CD4-positive, CD25-positive, alpha-beta regulatory T cell (primary cell): Measurements from ENCODE around the gene ZGRF1. TPM values are rescaled to one million over a fixed set of nuclear protein-coding genes. Genes with fewer than 3 reads are reported as not detected.
"Not testable (repeated sequence)": the region's sequence is repeated elsewhere in the genome, so short reads cannot be mapped to it uniquely, and the experiment has no call there.

ENCODE experiments used
- ATAC-seq, 2 donors: fragments of 150-1000 bp; cut with Tn5 transposase; one replicate each; pipeline ENCODE4 v1.10.0; 2021; ENCODE audit warnings: low read depth in 2 of 2, moderate number of reproducible peaks in 2 of 2, moderate library complexity in 1 of 2
- DNase-seq, 3 donors: peaks; one replicate each; pipeline versions ENCODE4 v3.0.0 to v3.0.0-alpha.2; 2012 to 2022; ENCODE audit warnings: mixed read lengths in 1 of 3
- H3K27ac ChIP-seq: one replicate; pipeline ENCODE4 v1.7.0; 2013; ENCODE audit warnings: mild to moderate bottlenecking, low read length; ENCODE audit not compliant: insufficient read depth, poor library complexity, severe bottlenecking
- H3K27me3 ChIP-seq: one replicate; pipeline ENCODE4 v1.7.0; 2013; ENCODE audit warnings: low read length; ENCODE audit not compliant: control insufficient read depth, insufficient read depth
- H3K36me3 ChIP-seq: one replicate; pipeline ENCODE4 v1.7.0; 2013; ENCODE audit warnings: mild to moderate bottlenecking, low read length, moderate library complexity; ENCODE audit not compliant: control insufficient read depth, insufficient read depth
- H3K4me1 ChIP-seq: 2 replicates; pipeline ENCODE4 v1.7.0; 2013; ENCODE audit warnings: mild to moderate bottlenecking, low read length; ENCODE audit not compliant: insufficient read depth, control insufficient read depth, poor library complexity, severe bottlenecking
- H3K4me3 ChIP-seq: one replicate; pipeline ENCODE4 v1.7.0; 2013; ENCODE audit warnings: low read depth, mild to moderate bottlenecking, low read length, moderate library complexity
- H3K9me3 ChIP-seq, 2 experiments: 1 replicate in 1 of 2; 2 replicates in 1 of 2; pipeline ENCODE4 v1.7.0; 2013; ENCODE audit warnings: low read length in 2 of 2, mild to moderate bottlenecking in 1 of 2, moderate library complexity in 1 of 2; ENCODE audit not compliant: control insufficient read depth in 2 of 2
- H3K27ac Mint-ChIP-seq, 3 donors: one replicate each; pipeline ENCODE4 v1.8.0; 2020 to 2022; ENCODE audit warnings: mild to moderate bottlenecking in 3 of 3, mixed read lengths in 3 of 3, moderate library complexity in 2 of 3
- H3K27me3 Mint-ChIP-seq: one replicate; pipeline ENCODE4 v1.8.0; 2022; ENCODE audit warnings: mild to moderate bottlenecking, mixed read lengths
- H3K36me3 Mint-ChIP-seq: one replicate; pipeline ENCODE4 v1.8.0; 2020; ENCODE audit warnings: mixed read lengths
- H3K4me1 Mint-ChIP-seq, 4 donors: one replicate each; pipeline ENCODE4 v1.8.0; 2020 to 2022; ENCODE audit warnings: mixed read lengths in 4 of 4, mild to moderate bottlenecking in 1 of 4
- H3K4me3 Mint-ChIP-seq, 4 donors: one replicate each; pipeline ENCODE4 v1.8.0; 2020 to 2022; ENCODE audit warnings: mild to moderate bottlenecking in 4 of 4, mixed read lengths in 4 of 4, moderate library complexity in 3 of 4
- H3K9me3 Mint-ChIP-seq, 7 donors: one replicate each; pipeline ENCODE4 v1.8.0; 2020 to 2022; ENCODE audit warnings: mixed read lengths in 7 of 7, mild to moderate bottlenecking in 3 of 7, moderate library complexity in 2 of 7
- polyA plus RNA-seq, 4 donors: library from polyadenylated mRNA; unstranded; fragments of 300-500 nt; fragmentation: Illumina TruSeq; gene quantifications; one replicate each; pipeline ENCODE4 v1.2.3, GENCODE V29; 2021
- total RNA-seq: library from RNA; stranded (reverse); gene quantifications from one replicate; pipeline ENCODE4 v1.2.3, GENCODE V29; 2022

The ZGRF1 gene
- total and polyA plus RNA-seq, 5 donors from 2014 or later, result 0.53 to 9.3 (median 1.6) TPM

GRCh38 chr4:112664611-112665010 lies 27.9 kb upstream of the ZGRF1 start:
- Mint-ChIP-seq H3K9me3 (no peaks in the 10 kb centered on the region), H3K27me3 (no peaks in the 10 kb centered on the region), H3K4me1 (no peaks in the 10 kb centered on the region), H3K27ac (no peak overlapping the region), H3K36me3 (peaks cover 3% of the 10 kb centered on the region), H3K4me3 (peak overlapping the region in 1 of 4 donors; percentile 32)
- Histone ChIP-seq H3K4me3 (no peak overlapping the region), H3K4me1 (no peaks in the 10 kb centered on the region), H3K36me3 (no peaks in the 10 kb centered on the region), H3K27ac (no peak overlapping the region), H3K27me3 (no peaks in the 10 kb centered on the region), H3K9me3 (no peaks in the 10 kb centered on the region)
- no peak for ATAC-seq
- DNase-seq, result no peak

- H3K27me3 ChIP-seq, H3K27me3 Mint-ChIP-seq, H3K4me1 ChIP-seq, H3K9me3 Mint-ChIP-seq, DNase-seq, H3K4me3 ChIP-seq, H3K27ac ChIP-seq, H3K27ac Mint-ChIP-seq, H3K9me3 ChIP-seq, H3K4me3 Mint-ChIP-seq, H3K4me1 Mint-ChIP-seq, ATAC-seq: not testable (repeated sequence)
- H3K36me3 Mint-ChIP-seq, result peaks cover 29% of the 10 kb centered on the region
- peaks cover 70% of the 10 kb centered on the region for H3K36me3 ChIP-seq
These were observed 19.4 kb upstream of the ZGRF1 start for GRCh38 chr4:112656115-112656514.

- no peak for ATAC-seq
- H3K36me3 Mint-ChIP-seq, result peaks cover 31% of the 10 kb centered on the region
These were observed 18.6 kb upstream of the ZGRF1 start for GRCh38 chr4:112655270-112655669.

GRCh38 chr4:112652216-112652615 lies 15.5 kb upstream of the ZGRF1 start:
- Mint-ChIP-seq H3K9me3 (no peaks in the 10 kb centered on the region), H3K36me3 (peaks cover 32% of the 10 kb centered on the region), H3K27me3 (no peaks in the 10 kb centered on the region), H3K4me1 (peaks cover 0 to 3% (median 0%) of the 10 kb centered on the region in 4 donors), H3K27ac (no peak overlapping the region), H3K4me3 (no peak overlapping the region)
- H3K4me1 ChIP-seq, result no peaks in the 10 kb centered on the region
- peaks cover 94% of the 10 kb centered on the region for H3K36me3 ChIP-seq
- no peaks in the 10 kb centered on the region for H3K9me3 ChIP-seq
- H3K27ac ChIP-seq, result no peak overlapping the region
- no peaks in the 10 kb centered on the region for H3K27me3 ChIP-seq
- ATAC-seq (no peak), DNase-seq (no peak)
- no peak overlapping the region for H3K4me3 ChIP-seq

More at GRCh38 chr4:112655270-112655669, 18.6 kb upstream of the ZGRF1 start:
- Mint-ChIP-seq H3K4me3 (no peak overlapping the region), H3K27me3 (no peaks in the 10 kb centered on the region), H3K9me3 (no peaks in the 10 kb centered on the region), H3K4me1 (peaks cover 0 to 2% (median 0%) of the 10 kb centered on the region in 4 donors), H3K27ac (no peak overlapping the region)
- no peak overlapping the region for H3K27ac ChIP-seq
- no peak overlapping the region for H3K4me3 ChIP-seq
- DNase-seq, result no peak
- H3K9me3 ChIP-seq, result no peaks in the 10 kb centered on the region
- H3K4me1 ChIP-seq, result no peaks in the 10 kb centered on the region
- peaks cover 78% of the 10 kb centered on the region for H3K36me3 ChIP-seq
- H3K27me3 ChIP-seq, result no peaks in the 10 kb centered on the region

GRCh38 chr4:112651641-112652040 lies 14.9 kb upstream of the ZGRF1 start:
- Histone ChIP-seq H3K27me3 (no peaks in the 10 kb centered on the region), H3K4me1 (no peaks in the 10 kb centered on the region), H3K4me3 (no peak overlapping the region), H3K36me3 (peaks cover 95% of the 10 kb centered on the region), H3K27ac (no peak overlapping the region), H3K9me3 (no peaks in the 10 kb centered on the region)
- no peak overlapping the region for H3K4me3 Mint-ChIP-seq
- no peak for ATAC-seq
- H3K36me3 Mint-ChIP-seq, result peaks cover 37% of the 10 kb centered on the region
- peaks cover 0 to 3% (median 0%) of the 10 kb centered on the region in 4 donors for H3K4me1 Mint-ChIP-seq
- no peaks in the 10 kb centered on the region for H3K27me3 Mint-ChIP-seq
- H3K9me3 Mint-ChIP-seq, result no peaks in the 10 kb centered on the region
- H3K27ac Mint-ChIP-seq, result no peak overlapping the region
- no peak for DNase-seq

- Mint-ChIP-seq H3K9me3 (no peaks in the 10 kb centered on the region), H3K4me1 (peaks cover 0 to 3% (median 0%) of the 10 kb centered on the region in 4 donors), H3K4me3 (no peak overlapping the region), H3K27me3 (no peaks in the 10 kb centered on the region), H3K27ac (no peak overlapping the region), H3K36me3 (peaks cover 35% of the 10 kb centered on the region)
- DNase-seq (no peak), ATAC-seq (no peak)
- Histone ChIP-seq H3K4me3 (no peak overlapping the region), H3K27me3 (no peaks in the 10 kb centered on the region), H3K4me1 (no peaks in the 10 kb centered on the region), H3K27ac (no peak overlapping the region), H3K9me3 (no peaks in the 10 kb centered on the region), H3K36me3 (peaks cover 96% of the 10 kb centered on the region)
These were observed 13.6 kb upstream of the ZGRF1 start for GRCh38 chr4:112650332-112650731.

GRCh38 chr4:112649055-112649408 lies 12.3 kb upstream of the ZGRF1 start:
- no peaks in the 10 kb centered on the region for H3K27me3 ChIP-seq
- H3K9me3 ChIP-seq, result no peaks in the 10 kb centered on the region
- Mint-ChIP-seq H3K4me1 (peaks cover 0 to 2% (median 0%) of the 10 kb centered on the region in 4 donors), H3K4me3 (no peak overlapping the region), H3K27ac (no peak overlapping the region), H3K27me3 (no peaks in the 10 kb centered on the region), H3K9me3 (no peaks in the 10 kb centered on the region), H3K36me3 (peaks cover 27% of the 10 kb centered on the region)
- H3K4me1 ChIP-seq, result no peaks in the 10 kb centered on the region
- no peak overlapping the region for H3K4me3 ChIP-seq
- ATAC-seq (no peak), DNase-seq (no peak)
- H3K36me3 ChIP-seq, result peaks cover 91% of the 10 kb centered on the region
- no peak overlapping the region for H3K27ac ChIP-seq

GRCh38 chr4:112648263-112649054 lies 11.8 kb upstream of the ZGRF1 start:
- DNase-seq (no peak), ATAC-seq (no peak)
- H3K9me3 ChIP-seq, result no peaks in the 10 kb centered on the region
- H3K36me3 ChIP-seq, result peaks cover 89% of the 10 kb centered on the region
- peaks cover 23% of the 10 kb centered on the region for H3K36me3 Mint-ChIP-seq
- H3K9me3 Mint-ChIP-seq, result no peaks in the 10 kb centered on the region
- H3K27ac Mint-ChIP-seq, result no peak overlapping the region
- no peak overlapping the region for H3K4me3 Mint-ChIP-seq
- no peaks in the 10 kb centered on the region for H3K4me1 ChIP-seq
- no peaks in the 10 kb centered on the region for H3K27me3 ChIP-seq
- no peak overlapping the region for H3K4me3 ChIP-seq
- no peak overlapping the region for H3K27ac ChIP-seq
- no peaks in the 10 kb centered on the region for H3K27me3 Mint-ChIP-seq
- H3K4me1 Mint-ChIP-seq, result peaks cover 0 to 3% (median under 1%) of the 10 kb centered on the region in 4 donors
